MCF 10A (cell line): ENCODE measurements around the gene BPIFB6. TPM values are rescaled to one million over a fixed set of nuclear protein-coding genes. Genes with fewer than 3 reads are reported as not detected.
A peak's percentile ranks its signal among the peaks of the same experiment; 100 is the strongest.

Source experiments
- Bru-seq: library from RNA; stranded (reverse); fragments of 400-500 nt; gene quantifications from one replicate; lab custom pipeline; 2021; lab: Mats Ljungman, UMichigan
- BruChase-seq, 2 experiments: library from RNA; stranded (reverse); fragments of 400-500 nt; gene quantifications; one replicate each; lab custom pipeline; 2021; lab: Mats Ljungman, UMichigan
- BruUV-seq: library from RNA; stranded (reverse); fragments of 400-500 nt; replicated peaks from 2 replicates; lab custom pipeline; 2021; lab: Mats Ljungman, UMichigan
- CTCF ChIA-PET: fragments of 300-600 bp; sonication (Branson Sonifier 250); formaldehyde crosslinking; extraction: SDS; loops from one replicate; lab custom pipeline; 2021; ENCODE audit warnings: antibody characterized with exemption, inconsistent platforms; lab: Yijun Ruan, JAX
- POLR2A ChIA-PET: fragments of 300-600, 350-650 bp; sonication (Branson Sonifier 250); formaldehyde crosslinking; extraction: SDS; loops from one replicate; lab custom pipeline; 2020; ENCODE audit warnings: antibody characterized with exemption, inconsistent platforms; lab: Yijun Ruan, JAX
- DNase-seq: peaks from one replicate; pipeline ENCODE4 v3.0.0-alpha.2; 2018; ENCODE audit not compliant: unreplicated experiment
- H3K27ac Mint-ChIP-seq: one replicate; pipeline ENCODE4 v1.8.0; 2022; ENCODE audit warnings: mild to moderate bottlenecking, low read depth, mixed read lengths; ENCODE audit not compliant: unreplicated experiment
- H3K27me3 Mint-ChIP-seq: one replicate; pipeline ENCODE4 v1.8.0; 2022; ENCODE audit warnings: mixed read lengths; ENCODE audit not compliant: insufficient read depth, unreplicated experiment
- H3K36me3 Mint-ChIP-seq: one replicate; pipeline ENCODE4 v1.8.0; 2022; ENCODE audit warnings: mild to moderate bottlenecking, moderate library complexity, mixed read lengths; ENCODE audit not compliant: insufficient read depth, unreplicated experiment
- H3K4me1 Mint-ChIP-seq: one replicate; pipeline ENCODE4 v1.8.0; 2022; ENCODE audit warnings: mixed read lengths; ENCODE audit not compliant: insufficient read depth, unreplicated experiment
- H3K4me3 Mint-ChIP-seq: one replicate; pipeline ENCODE4 v1.8.0; 2022; ENCODE audit warnings: mild to moderate bottlenecking, moderate library complexity, mixed read lengths; ENCODE audit not compliant: unreplicated experiment
- H3K9me3 Mint-ChIP-seq: one replicate; pipeline ENCODE4 v1.8.0; 2022; ENCODE audit warnings: mixed read lengths; ENCODE audit not compliant: unreplicated experiment
- CTCF ChIP-seq: fragments of 200-600 bp; IDR thresholded peaks from one replicate; pipeline ENCODE4 v1.8.0; 2022; ENCODE audit warnings: antibody characterized with exemption, mild to moderate bottlenecking; ENCODE audit not compliant: unreplicated experiment
- intact Hi-C: fragments of 100-400 bp; cut with micrococcal nuclease; formaldehyde crosslinking; loops from 2 replicates; pipeline ENCODE4 v1.14.1; 2022
- long read RNA-seq: library from polyadenylated mRNA; stranded (forward); transcript quantifications from one replicate; pipeline ENCODE4 v2.0.0, GENCODE V29; 2022
- total RNA-seq: library from RNA; stranded (reverse); gene quantifications from 2 replicates; pipeline ENCODE4 v1.2.3, GENCODE V29; 2022

The BPIFB6 gene
- total RNA-seq = not detected in 2 replicates
- Bru-seq, nascent RNA = not detected
- BruChase-seq, experiment 1, labeled RNA remaining after a 6-hour chase = not detected
- not detected for BruChase-seq, experiment 2, labeled RNA remaining after a 2-hour chase
- long read RNA-seq = 0 reads

GRCh38 chr20:33031531-33031930, at the start of gene BPIFB6:
BPIFB6 (plus strand) TSS chr20:33031648; CDS start chr20:33031648, 0 bp downstream.
- no peak for TF ChIP-seq CTCF
- no peak for DNase-seq
- Mint-ChIP-seq H3K4me1 (no peaks in the 10 kb centered on the region), H3K27ac (no peak within 1 kb of the TSS), H3K27me3 (peaks cover 16% of the 10 kb centered on the region), H3K36me3 (no peaks in the 10 kb centered on the region), H3K4me3 (no peak within 1 kb of the TSS), H3K9me3 (no peaks in the 10 kb centered on the region)
- CTCF ChIA-PET = interaction anchor here (1.1 kb wide), 1 partner anchor 35 kb away, joined by 3 read pairs; no protein-coding TSS in a partner anchor
- intact Hi-C loops = no loop called here
- no TSS peak for BruUV-seq
- POLR2A ChIA-PET = no interaction called here

DNA sequence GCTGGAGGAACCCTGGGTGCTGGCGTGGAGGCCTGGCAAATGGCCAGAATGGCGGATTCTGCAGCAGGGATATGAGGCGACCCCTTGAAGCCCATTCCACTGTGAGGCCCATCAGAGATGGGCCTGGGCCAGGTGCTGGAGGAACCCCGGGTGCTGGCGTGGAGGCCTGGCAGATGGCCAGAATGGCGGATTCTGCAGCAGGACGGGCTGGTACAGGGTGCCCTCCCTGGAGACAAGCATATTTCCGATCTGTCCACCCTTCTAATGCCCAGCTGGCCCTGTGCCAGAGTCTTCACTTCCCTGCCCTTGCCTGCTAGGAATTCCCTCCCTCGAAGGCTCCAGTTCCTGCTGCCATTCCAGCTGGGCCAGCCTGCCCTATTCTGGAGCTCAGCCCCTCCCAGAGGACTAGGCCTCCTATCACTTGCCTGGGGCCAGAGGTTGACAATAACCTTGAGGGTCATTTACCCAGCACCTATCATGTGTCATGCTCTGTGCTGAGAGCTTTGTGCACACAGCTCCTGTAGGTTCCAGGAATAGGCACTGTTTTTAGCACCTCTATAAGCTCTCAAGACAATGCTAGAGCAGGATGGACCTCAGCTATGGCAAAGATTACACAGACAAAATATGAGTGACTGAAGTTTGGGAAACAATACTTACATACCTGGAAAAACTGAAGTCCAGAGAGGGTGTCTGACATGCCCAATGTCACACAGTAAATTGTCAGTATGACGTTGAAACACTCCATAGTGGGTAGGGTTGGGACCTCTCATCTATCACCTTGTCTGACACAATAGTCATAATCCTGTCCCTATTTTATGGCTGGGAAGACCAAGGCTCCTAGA, 48.6 kb upstream of the BPIFB6 start:
- no peaks in the 10 kb centered on the region for H3K4me1 Mint-ChIP-seq
- H3K27me3 Mint-ChIP-seq = peaks cover 42% of the 10 kb centered on the region
- no peaks in the 10 kb centered on the region for H3K9me3 Mint-ChIP-seq
- POLR2A ChIA-PET = interaction anchor here (0.8 kb wide), 1 partner anchor 18 kb away, joined by 3 read pairs; no protein-coding TSS in a partner anchor
- no peak overlapping the region for H3K4me3 Mint-ChIP-seq
- H3K36me3 Mint-ChIP-seq = no peaks in the 10 kb centered on the region
- peak; percentile 16 for DNase-seq
- no peak overlapping the region for H3K27ac Mint-ChIP-seq
- intact Hi-C loops = no loop called here
- no TSS peak for BruUV-seq
- CTCF ChIA-PET = no interaction called here
- TF ChIP-seq CTCF = no peak

- H3K27me3 Mint-ChIP-seq = peaks cover 35% of the 10 kb centered on the region
- H3K27ac Mint-ChIP-seq = no peak overlapping the region
- H3K36me3 Mint-ChIP-seq = no peaks in the 10 kb centered on the region
- no peak for TF ChIP-seq CTCF
- DNase-seq = no peak
- H3K4me1 Mint-ChIP-seq = no peaks in the 10 kb centered on the region
- ChIA-PET POLR2A (interaction anchor here (0.7 to 0.8 kb wide), 2 partner anchors 18 to 33 kb away, joined by 3 to 4 read pairs; no protein-coding TSS in a partner anchor), CTCF (no interaction called here)
- intact Hi-C loops = no loop called here
- H3K9me3 Mint-ChIP-seq = no peaks in the 10 kb centered on the region
- BruUV-seq = no TSS peak
- H3K4me3 Mint-ChIP-seq = no peak overlapping the region
Measured at GRCh38 chr20:32983459-32984112, 47.9 kb upstream of the BPIFB6 start.

DNA sequence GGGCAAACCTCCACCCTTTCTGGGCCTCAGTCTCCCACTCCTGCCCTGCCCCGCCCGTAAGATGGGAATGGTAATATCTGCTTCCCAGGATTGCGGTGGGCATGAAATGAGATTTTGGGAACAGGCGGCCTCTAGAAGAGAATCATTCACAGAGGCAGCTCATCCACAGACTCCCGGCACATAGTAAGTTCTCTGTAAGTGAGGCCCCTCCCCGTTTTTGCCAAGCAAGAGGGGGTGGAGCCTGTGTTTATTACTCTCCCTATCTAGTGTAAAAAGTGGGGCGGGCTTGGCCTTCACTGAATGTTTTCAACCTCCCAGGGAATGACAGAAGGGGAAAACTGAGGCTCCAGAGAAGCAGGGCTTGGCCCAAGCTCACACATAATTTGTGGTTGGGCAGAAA, 47.3 kb upstream of the BPIFB6 start:
- no peak overlapping the region for H3K27ac Mint-ChIP-seq
- H3K27me3 Mint-ChIP-seq = peaks cover 29% of the 10 kb centered on the region
- ChIA-PET CTCF (no interaction called here), POLR2A (interaction anchor here (0.7 kb wide), 1 partner anchor 33 kb away, joined by 4 read pairs; no protein-coding TSS in a partner anchor)
- no peaks in the 10 kb centered on the region for H3K4me1 Mint-ChIP-seq
- no peaks in the 10 kb centered on the region for H3K36me3 Mint-ChIP-seq
- H3K4me3 Mint-ChIP-seq = no peak overlapping the region
- H3K9me3 Mint-ChIP-seq = no peaks in the 10 kb centered on the region
- no peak for TF ChIP-seq CTCF
- BruUV-seq = no TSS peak
- intact Hi-C loops = no loop called here
- no peak for DNase-seq
